NCI-H345 treated with DMSO at 0.1 percent for 48 hours (cell line): ENCODE measurements around the gene BMP3.
A peak's percentile ranks its signal among the peaks of the same experiment; 100 is the strongest.
"Not testable (repeated sequence)": the region's sequence is repeated elsewhere in the genome, so short reads cannot be mapped to it uniquely, and the experiment has no call there.

Experiments used
- DNase-seq: peaks from one replicate; lab custom pipeline; 2025; ENCODE audit not compliant: unreplicated experiment; lab: John Stamatoyannopoulos, UW

Gene BMP3, protein sequence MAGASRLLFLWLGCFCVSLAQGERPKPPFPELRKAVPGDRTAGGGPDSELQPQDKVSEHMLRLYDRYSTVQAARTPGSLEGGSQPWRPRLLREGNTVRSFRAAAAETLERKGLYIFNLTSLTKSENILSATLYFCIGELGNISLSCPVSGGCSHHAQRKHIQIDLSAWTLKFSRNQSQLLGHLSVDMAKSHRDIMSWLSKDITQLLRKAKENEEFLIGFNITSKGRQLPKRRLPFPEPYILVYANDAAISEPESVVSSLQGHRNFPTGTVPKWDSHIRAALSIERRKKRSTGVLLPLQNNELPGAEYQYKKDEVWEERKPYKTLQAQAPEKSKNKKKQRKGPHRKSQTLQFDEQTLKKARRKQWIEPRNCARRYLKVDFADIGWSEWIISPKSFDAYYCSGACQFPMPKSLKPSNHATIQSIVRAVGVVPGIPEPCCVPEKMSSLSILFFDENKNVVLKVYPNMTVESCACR

DNA sequence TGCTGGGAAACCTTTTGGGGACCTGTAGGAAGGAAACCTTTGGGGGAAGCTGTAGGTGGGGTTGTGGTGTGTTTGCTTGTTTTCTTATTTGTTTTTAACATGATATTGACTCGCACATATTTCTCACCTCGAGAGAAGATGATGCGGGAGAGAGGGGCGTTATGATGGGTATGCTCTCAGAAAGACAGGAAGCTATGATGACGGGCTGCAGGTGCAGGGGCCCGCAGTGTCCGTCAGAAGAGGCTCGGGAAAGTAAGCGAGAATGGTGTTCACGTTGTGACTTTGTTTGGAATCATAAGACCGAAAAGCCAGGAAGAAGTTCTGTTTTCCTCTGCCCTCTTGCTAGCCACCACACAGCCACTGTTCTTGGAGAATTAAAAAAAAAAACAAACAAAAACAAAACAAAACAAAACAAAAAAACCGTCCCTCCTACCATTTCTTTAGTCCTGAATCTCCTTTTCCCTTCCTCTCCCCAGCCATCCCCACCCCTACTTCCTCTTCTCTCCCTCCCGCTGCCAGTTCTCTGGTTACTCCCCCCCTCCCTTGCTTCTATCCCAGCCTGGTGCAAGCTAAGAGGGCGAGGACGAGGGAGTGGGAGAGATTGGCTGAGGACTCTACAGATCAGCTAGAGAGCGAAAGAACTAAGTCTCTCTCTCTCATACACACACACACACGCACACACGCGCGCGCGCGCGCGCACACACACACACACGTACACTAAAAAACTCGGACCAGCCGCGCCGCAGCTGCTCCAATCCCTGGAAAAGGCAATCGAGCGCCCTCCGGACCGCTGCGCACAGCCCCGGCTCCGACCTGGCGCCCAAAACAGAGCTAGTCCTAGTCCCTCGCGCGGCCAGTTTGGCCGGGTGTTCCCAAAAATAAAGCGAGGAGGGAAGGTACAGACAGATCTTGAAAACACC, at the start of gene BMP3:
Gene BMP3 (plus strand): TSS at position 648 of the 920 bp plus-strand sequence. CDS start 577 bp downstream, outside the sequence.
- no peak for DNase-seq

DNA sequence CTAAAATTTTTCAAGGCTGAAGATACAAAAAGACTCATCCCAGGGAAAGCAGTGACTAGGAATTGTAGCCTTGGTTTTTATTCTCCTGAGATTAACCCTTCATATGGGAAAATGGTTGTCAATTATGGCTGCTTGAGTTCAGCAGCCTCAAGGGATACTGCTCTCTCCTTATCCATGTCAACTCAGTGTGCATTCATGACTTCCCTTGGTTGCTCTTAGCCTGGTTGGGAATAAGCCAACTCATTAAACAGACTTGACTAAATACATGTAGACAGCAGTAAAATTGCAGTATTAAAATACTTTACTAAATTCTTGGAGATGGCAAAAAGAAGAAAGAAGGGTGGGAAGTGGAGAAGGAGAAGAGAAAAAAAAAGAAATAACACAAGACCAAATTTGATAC, 44.5 kb upstream of the BMP3 start:
- DNase-seq: no peak

DNA sequence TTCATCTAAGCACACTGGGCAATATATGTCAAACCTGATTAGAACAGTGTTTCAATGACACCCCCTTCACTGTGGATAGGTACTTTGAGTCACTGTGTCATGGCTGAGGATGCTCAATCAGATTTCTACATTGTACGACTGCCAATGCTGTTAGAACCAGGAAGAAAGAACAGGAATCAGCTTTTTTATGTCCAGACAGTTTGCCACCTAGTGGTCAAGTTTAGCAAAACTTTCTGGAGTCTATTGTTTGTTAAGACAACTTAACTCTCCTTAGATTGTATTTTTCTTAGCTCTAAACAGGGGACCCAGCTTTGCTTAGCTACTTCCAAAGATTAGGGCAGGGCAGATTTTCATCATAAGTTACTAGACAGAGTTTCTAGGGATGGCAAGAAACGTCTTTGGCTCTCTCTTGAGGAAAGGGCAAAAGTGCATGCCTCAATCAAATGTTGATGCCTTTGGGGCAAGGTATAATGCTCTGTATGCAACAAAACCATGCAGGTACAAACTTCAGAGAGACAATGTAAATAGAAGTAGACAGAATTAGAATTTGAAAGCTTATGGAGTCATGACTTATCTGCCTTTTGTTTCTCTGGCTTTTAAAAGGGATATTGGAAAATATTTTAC, 40.5 kb upstream of the BMP3 start:
- peak; percentile 60 for DNase-seq

DNA sequence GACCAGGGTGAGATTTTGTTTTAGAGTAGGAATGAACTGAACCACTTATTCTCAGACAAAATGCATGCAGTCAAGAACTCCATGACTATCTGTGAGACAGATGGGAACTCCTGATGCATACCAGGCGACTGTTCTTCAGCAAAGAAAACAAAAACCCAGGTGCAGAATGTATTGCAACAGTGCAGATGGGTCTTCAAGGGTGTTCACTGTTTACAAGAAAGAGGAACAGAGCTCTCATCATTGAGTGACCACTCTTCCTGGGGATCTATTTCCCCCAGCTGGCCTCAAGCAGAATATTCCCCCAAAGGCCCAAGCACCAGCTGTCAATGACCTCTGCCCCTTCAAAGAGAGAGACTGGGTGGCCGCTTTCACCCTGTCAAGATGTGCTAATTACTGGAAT, 39.7 kb upstream of the BMP3 start:
- no peak for DNase-seq

DNA sequence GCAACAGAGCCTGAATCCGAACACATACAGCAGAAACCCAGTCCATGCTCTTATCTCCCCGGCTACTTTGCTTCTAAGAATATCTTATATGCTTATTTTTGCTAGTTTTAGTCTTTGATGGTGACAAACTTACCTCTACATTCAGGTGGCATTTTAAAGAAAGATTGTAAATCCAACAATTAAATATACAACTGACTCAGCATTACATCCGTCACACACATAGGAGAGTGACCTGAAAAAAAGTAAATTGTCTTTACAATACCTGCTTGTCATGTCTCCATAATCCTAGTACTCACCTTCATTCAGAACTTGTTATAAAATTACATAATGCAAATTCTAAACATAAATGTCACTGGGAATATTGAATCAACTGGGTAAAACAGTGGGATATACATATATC, 30.6 kb upstream of the BMP3 start:
- no peak for DNase-seq

DNA sequence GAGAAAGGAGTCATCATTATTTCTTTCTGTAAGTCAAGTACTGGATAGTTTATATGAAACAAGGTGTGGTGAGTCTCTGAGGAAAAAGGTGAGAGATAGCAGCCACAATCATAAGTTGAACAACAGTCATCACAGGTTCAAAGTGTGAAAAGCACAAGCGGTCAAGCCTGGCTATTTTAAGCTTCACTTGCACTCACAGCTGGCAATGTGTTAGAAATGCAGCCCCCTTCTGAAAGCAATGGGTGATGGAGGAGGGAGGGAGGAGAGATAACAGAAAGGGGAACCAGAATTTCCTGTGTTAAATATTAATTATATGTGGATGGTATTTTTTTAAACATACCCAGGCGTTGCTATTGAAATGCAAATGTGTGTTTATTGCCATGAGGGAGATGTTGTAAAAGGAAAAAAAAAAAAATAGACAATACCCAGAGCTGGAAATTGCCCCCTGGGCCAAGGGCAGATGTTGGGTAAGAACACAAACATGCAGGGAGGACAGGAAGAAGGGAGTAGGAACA, 26.9 kb upstream of the BMP3 start:
- DNase-seq: no peak

DNA sequence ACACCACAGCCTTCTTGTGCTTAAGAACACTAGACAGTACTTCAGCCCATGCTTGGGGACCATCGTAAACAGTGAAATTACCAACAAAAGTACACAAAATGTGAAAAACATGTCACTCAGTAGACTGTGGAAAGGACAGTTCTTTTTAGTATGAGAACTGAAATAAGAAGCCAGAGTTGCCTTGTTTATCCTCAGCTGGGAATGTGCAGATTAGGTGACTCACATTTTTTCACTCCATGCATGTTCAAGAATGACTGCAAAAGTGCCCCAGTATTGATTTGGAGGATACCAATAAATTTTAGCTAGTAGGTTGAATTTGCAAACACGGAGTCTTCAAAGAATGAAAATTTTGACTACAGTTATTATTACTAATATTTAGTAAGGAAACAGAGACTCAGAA, 23.1 kb upstream of the BMP3 start:
- DNase-seq: no peak

DNA sequence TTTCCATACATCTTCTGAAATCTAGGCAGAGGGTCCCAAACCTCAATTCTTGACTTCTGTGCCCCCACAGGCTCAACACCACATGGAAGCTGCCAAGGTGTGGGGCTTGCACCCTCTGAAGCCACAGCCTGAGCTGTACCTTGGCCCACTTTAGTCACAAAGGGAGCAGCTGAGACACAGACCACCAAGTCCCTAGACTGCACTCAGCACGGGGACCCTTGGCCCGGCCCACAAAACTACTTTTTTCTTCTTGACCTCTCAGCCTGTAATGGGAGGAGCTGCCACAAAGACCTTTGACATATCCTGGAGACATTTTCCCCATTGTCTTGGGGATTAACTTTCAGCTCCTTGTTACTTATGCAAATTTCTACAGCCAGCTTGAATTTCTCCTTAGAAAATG, 13.9 kb upstream of the BMP3 start:
- not testable (repeated sequence) for DNase-seq

DNA sequence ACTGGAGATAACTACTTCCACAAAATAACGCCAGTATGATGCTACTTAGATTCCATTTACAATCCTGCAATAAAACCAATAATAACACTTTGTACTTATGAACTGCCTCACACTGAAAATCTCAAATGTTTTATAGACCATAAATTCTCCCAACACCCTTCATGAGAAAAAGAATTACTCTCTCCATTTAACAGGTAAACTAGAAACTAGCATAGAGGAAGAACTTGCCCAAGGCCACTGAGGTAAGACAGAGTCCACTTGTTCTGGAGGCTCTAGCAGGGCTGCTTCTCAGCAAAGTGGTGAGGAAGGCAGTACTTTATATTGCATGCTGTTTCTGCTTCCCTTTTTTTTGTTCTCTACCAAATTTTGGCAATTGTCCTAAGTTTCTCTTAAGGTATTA, 11.5 kb upstream of the BMP3 start:
- no peak for DNase-seq

DNA sequence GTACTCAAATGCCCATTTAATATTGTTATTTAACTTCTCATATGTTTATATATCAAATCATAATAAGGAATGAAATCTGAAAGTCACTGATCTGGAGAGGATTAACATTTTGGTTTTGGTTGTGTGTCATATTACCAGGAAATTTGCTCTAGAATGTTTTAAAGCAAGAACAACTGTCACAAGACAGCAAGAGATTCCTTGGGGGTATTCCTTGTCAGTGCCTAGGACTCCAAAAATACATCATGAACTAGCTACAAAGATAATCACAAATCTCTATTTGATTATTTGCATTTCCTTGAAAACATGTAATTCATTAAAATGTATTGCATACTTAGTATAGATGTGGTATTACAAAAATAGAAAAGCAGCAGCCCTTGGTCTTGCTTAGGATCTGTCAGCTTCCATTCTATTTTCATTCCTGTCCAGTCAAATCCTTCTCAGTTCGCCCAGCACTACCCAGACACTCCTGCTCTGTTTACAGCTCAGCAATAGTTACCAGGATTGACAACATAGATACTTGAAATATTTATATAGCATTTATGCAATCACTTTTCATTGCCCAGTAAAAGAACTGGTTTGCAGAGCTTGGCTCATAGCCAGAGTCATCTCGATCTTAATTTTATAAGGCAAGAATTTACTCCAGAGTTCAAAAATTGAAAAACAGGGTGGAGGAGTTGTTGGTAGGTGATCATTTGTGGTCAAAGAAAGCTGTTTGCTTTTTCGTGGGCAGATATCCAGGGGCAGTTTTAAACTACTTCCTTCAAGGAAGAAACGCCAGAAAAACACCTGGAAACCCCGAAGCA, 9.2 kb upstream of the BMP3 start:
- no peak for DNase-seq

DNA sequence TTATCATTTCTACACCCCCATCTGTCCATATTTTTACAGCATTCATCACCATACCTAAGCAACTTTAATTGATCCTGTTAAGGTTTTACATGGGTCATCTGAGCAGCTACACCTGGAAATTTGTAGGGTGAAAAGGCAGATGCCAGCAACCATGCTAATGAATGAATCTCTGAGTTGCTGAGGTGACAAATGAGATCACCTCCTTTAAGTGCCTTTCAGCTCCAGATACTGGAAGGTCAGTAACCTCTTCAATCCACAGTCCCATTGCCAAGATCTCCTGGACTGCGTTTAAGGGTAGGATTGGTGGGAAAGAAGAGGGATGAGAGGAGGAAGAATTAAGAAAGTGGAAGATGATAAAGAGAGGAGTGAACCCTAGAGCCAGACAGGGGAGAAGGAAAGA, 8.5 kb upstream of the BMP3 start:
- no peak for DNase-seq

DNA sequence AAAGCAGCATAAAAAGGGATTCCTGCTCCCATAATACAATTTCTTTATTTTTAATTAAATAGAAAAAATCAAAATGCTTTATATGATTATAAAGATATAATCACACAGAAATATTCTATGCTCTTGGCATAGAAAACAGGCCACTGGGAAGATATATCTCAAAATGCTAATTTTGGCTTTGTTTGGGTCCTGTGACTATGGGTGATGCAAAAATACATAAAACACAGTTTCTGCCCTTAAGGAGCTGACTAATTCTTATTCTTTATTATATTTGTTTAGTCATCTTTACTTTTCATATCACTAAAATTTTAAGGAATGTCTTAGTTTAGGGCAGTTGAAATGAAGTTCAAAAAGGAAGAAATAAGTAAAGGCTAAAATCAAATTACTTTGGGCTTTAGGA, 7.0 kb upstream of the BMP3 start:
- DNase-seq: no peak

DNA sequence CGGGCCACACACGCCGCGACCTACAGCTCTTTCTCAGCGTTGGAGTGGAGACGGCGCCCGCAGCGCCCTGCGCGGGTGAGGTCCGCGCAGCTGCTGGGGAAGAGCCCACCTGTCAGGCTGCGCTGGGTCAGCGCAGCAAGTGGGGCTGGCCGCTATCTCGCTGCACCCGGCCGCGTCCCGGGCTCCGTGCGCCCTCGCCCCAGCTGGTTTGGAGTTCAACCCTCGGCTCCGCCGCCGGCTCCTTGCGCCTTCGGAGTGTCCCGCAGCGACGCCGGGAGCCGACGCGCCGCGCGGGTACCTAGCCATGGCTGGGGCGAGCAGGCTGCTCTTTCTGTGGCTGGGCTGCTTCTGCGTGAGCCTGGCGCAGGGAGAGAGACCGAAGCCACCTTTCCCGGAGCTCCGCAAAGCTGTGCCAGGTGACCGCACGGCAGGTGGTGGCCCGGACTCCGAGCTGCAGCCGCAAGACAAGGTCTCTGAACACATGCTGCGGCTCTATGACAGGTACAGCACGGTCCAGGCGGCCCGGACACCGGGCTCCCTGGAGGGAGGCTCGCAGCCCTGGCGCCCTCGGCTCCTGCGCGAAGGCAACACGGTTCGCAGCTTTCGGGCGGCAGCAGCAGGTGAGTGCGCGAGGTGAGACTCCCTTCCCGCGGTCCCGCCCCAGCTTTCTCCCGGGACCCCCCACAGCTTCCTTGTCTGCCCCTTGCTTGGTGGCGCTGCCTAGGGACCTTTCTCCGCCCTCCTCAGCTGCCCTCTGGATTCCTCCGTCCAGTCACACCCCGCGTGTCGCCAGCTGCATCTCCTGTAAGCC, 678 bp downstream of the BMP3 start:
- no peak for DNase-seq

DNA sequence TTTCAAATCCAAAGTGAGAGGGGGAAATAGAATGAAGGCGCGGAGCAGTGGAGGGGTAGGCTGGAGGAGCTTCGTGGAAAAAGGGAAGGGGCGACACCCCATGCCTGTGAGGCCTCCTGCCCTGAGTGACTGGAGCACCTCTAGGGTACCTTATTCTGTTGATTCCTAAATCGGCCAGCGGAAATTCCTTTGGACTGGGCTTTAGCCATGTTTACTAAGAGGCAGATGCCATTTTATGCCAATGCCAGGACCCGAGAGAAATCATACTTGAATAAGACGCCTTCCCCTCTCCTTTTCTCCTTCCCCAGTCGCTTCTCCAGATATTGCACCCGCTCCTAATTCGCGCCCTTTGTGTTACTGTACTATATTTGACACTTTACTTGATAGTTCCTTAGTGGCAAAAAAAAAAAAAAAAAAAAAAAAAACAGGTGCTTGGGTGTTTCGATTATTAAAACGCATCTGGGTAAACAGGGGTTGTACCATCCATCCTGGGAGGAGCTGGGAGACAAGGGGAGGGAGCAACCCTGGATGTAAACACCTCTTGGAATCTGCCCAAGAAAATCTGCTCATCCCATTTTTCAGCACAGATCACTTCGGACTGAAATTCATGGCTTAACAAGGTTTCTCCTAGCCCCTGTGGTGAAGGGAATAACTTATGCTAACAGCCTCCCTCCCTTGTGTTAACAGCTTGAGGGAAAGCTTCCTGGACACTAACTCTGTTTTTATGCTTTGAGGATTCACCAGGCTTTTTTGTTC, 1.5 kb downstream of the BMP3 start:
- no peak for DNase-seq

DNA sequence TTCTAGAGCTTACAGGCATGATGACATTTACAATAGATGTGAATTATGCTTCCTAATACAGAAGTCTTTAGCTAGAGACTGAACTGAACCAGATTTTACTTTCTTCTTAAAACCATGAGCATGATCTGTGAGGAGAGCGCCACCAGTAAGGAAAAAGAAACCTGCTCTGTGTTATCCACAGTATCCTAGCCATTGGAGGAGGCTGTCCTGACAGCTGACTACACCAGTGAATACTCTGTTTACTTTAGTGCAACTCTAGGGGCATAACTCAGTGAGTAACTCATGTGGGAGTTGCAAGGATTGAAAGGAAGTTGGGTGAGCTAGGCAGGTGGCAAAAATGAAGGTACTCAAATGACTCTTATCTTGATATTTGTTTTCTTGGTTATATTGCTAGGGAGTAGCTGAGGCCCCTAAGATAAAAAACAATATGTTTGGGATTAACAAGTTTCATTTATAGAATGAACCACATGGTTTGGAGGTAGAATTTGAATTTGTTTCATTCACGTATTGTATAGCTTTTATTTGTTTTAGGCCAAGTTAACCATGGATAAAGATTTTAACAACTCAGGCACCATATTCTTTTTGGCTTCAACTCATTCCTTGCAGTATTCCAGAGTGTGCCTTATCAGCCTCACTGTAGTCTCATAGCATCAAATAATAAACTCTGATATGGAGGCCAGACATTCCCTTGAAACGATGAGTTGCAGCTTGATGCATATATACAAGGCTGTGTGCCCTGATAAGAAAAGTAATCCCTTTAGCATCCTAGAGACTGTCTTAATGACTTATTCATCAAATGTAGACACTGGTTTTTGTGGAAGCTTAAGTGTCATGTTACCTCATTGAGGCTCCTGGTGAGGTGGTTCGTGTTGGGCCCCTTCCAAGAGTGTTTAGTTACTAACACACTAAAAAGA, 2.5 kb downstream of the BMP3 start:
- no peak for DNase-seq

DNA sequence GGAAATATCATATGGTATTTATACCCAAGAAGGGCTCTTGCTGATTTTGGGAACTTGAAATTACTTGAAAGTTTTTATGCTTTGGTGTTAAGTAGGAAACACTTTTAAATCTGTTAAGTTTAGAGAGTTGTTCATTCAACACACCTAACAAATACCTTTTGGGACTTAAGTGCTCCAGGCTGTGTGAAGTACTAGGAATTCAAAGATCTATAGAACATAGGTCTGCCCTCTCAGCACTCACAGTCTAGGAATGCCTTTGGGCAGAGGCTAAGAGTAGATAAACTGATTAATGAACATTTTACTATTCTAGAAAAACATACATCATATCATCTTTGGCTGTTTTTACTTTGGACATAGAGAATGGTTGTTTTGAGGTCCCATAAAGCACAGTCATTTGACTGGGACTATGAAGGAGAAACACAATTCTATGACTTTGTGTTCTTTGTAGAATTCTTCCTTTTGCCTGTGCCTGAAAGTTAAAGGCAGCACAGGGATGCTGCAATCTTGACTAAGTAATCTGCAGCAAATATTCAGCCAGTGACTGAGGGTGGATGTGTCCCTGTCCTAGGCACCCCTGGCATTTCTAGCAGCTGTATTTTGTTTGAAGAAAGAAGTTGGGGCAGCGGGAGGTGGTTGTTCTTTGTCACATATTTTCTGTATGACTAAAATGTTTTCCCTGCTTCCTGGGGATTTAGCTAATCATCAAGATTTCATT, 8.3 kb downstream of the BMP3 start:
- no peak for DNase-seq

DNA sequence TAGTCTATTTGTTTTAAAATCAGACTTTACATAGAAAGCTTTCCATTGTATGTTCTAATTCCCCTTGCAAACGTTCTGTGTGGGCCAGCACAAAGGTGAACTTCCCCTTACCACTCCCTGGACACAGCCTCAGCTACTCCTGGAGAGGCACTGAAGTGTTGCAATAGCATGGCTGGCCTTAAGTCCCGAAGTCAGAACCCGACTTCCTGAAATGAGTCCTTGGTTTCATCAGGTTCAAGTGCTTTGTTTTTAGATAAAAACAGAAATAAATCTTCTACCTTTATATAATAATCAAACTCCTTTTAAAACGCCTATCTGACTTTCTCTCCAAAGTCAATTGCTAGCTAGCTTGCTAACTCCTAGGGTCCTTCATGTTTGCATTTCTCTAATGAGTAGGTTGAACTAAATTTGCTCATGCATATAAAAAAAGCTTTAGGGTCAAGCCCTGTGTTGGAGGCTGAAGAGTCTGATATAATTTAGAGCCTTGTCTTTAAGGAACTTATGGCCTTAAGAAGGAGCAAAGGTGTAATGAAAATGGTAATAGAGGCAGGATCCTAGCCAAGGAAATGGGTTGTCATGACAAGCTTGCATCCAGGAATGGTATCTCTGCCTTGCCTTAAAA, 9.0 kb downstream of the BMP3 start:
- DNase-seq: no peak
